Measurements from ENCODE around the gene RAB31. TPM values are rescaled to one million over a fixed set of nuclear protein-coding genes. Genes with fewer than 3 reads are reported as not detected.

RAB31 gene
- total and polyA plus RNA-seq, 4 donors: 21.5 to 114 (median 49.5) TPM

GRCh38 chr18:9737006-9737405 lies 28.9 kb downstream of the RAB31 start:
- ATAC-seq (ENCODE audit: insufficient read depth, low FRiP score): no peak
- Histone ChIP-seq H3K36me3 (ENCODE audit: control insufficient read depth in 4 of 4, insufficient read depth in 4 of 4, low read length in 4 of 4) (peaks cover 0 to 8% (median 0%) of the 10 kb centered on the region in 4 donors), H3K27me3 (ENCODE audit: control insufficient read depth in 3 of 3, insufficient read depth in 3 of 3, low read length in 2 of 3) (no peaks in the 10 kb centered on the region)

GRCh38 chr18:9737472-9738121 lies 29.5 kb downstream of the RAB31 start:
- peaks cover 0 to 16% (median 6%) of the 10 kb centered on the region in 5 donors for H3K4me1 ChIP-seq (ENCODE audit: control insufficient read depth in 5 of 5, insufficient read depth in 5 of 5, low read length in 5 of 5)
- no peak overlapping the region for H3K4me3 ChIP-seq
- no peak overlapping the region for H3K9ac ChIP-seq (ENCODE audit: insufficient read depth in 1 of 2, low read length in 2 of 2)
- DNase-seq (no peak), ATAC-seq (ENCODE audit: insufficient read depth, low FRiP score) (no peak)
- no peaks in the 10 kb centered on the region for H3K9me3 ChIP-seq (ENCODE audit: control insufficient read depth in 4 of 4, insufficient read depth in 3 of 4, low read length in 3 of 4)
- WGBS, 2 donors: 79% methylated on average over 13 of the region's 13 CpGs
- no peak overlapping the region for H3K27ac ChIP-seq (ENCODE audit: low read depth in 1 of 2, low read length in 1 of 2)
- H3K27me3 ChIP-seq (ENCODE audit: control insufficient read depth in 3 of 3, insufficient read depth in 3 of 3, low read length in 2 of 3): no peaks in the 10 kb centered on the region
- peaks cover 0 to 2% (median 0%) of the 10 kb centered on the region in 4 donors for H3K36me3 ChIP-seq (ENCODE audit: control insufficient read depth in 4 of 4, insufficient read depth in 4 of 4, low read length in 4 of 4)
- TF ChIP-seq CTCF (IDR thresholded peaks at IDR 0.05; ENCODE audit: control extremely low read depth, extremely low read depth): no peak

More at GRCh38 chr18:9737006-9737405, 28.9 kb downstream of the RAB31 start:
- no peaks in the 10 kb centered on the region for H3K9me3 ChIP-seq (ENCODE audit: control insufficient read depth in 4 of 4, insufficient read depth in 3 of 4, low read length in 3 of 4)
- no peak for TF ChIP-seq CTCF (IDR thresholded peaks at IDR 0.05; ENCODE audit: control extremely low read depth, extremely low read depth)
- H3K9ac ChIP-seq (ENCODE audit: insufficient read depth in 1 of 2, low read length in 2 of 2): no peak overlapping the region
- WGBS, 2 donors: 86 to 92% methylated on average over 4 of the region's 4 CpGs
- peaks cover 0 to 12% (median 5%) of the 10 kb centered on the region in 5 donors for H3K4me1 ChIP-seq (ENCODE audit: control insufficient read depth in 5 of 5, insufficient read depth in 5 of 5, low read length in 5 of 5)
- H3K27ac ChIP-seq (ENCODE audit: low read depth in 1 of 2, low read length in 1 of 2): no peak overlapping the region
- H3K4me3 ChIP-seq: no peak overlapping the region
- DNase-seq: no peak

- H3K4me1 ChIP-seq (ENCODE audit: control insufficient read depth in 5 of 5, insufficient read depth in 5 of 5, low read length in 5 of 5): peaks cover 0 to 19% (median 10%) of the 10 kb centered on the region in 5 donors
- no peak overlapping the region for H3K4me3 ChIP-seq
- ATAC-seq (ENCODE audit: insufficient read depth, low FRiP score) (no peak), DNase-seq (no peak)
- no peak for TF ChIP-seq CTCF (IDR thresholded peaks at IDR 0.05; ENCODE audit: control extremely low read depth, extremely low read depth)
- peaks cover 0 to 2% (median 0%) of the 10 kb centered on the region in 4 donors for H3K36me3 ChIP-seq (ENCODE audit: control insufficient read depth in 4 of 4, insufficient read depth in 4 of 4, low read length in 4 of 4)
- H3K27ac ChIP-seq (ENCODE audit: low read depth in 1 of 2, low read length in 1 of 2): no peak overlapping the region
- H3K9ac ChIP-seq (ENCODE audit: insufficient read depth in 1 of 2, low read length in 2 of 2): no peak overlapping the region
- H3K9me3 ChIP-seq (ENCODE audit: control insufficient read depth in 4 of 4, insufficient read depth in 3 of 4, low read length in 3 of 4): no peaks in the 10 kb centered on the region
- H3K27me3 ChIP-seq (ENCODE audit: control insufficient read depth in 3 of 3, insufficient read depth in 3 of 3, low read length in 2 of 3): no peaks in the 10 kb centered on the region
- 76 to 81% methylated on average over 8 of the region's 8 CpGs for WGBS, 2 donors
Observed at GRCh38 chr18:9738266-9738969, 30.3 kb downstream of the RAB31 start.
